GM12892 (cell line): ENCODE data around the gene SHISAL2B.

Source experiments
- POLR2A ChIP-seq: IDR thresholded peaks from 2 replicates; pipeline ENCODE4 v1.6.1; 2011; ENCODE audit warnings: low read depth, low read length, control low read depth
- POLR2AphosphoS5 ChIP-seq: IDR thresholded peaks from 2 replicates; pipeline ENCODE4 v1.6.1; 2011; ENCODE audit warnings: low read depth, low read length, control low read depth

DNA sequence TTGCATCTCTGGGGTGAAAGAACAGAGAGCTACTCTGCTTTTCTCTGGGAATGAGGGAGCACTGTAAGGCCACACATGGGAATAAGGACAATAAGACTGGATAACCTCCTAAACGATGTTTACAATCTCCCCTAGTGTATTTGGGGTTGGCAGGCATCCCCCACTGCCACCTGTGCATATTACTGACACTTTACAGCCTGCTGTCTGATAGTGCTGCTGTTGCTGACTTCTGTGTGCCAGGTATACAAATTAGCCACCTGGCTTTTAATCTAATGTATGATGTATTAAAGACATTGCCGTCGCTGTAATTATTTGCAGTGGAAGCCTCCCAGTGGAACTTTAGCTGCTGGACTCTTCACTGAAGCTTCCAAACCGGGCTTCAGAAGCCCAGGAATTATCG, 4.4 kb upstream of the SHISAL2B start:
- no peak for TF ChIP-seq POLR2AphosphoS5
- no peak for TF ChIP-seq POLR2A
